Motor neuron (in vitro differentiated cells): Measurements from ENCODE around the gene FOLR2. TPM values are rescaled to one million over a fixed set of nuclear protein-coding genes. Genes with fewer than 3 reads are reported as not detected.

Experiments
- ATAC-seq, 8 experiments: fragments of 200-7000 bp; cut with Tn5 transposase; replicated peaks in 6 of 8; 2 replicates each; pipeline ENCODE4 v1.8.0; 2021; ENCODE audit warnings: mild to moderate bottlenecking in 8 of 8, moderate library complexity in 8 of 8
- H3K27ac ChIP-seq, 2 donors: fragments of 250-450 bp; sonication (Bioruptor Pico); 2 replicates each; pipeline ENCODE4 v1.9.0; 2021; ENCODE audit warnings: antibody characterized with exemption in 2 of 2, mild to moderate bottlenecking in 2 of 2, moderate library complexity in 1 of 2
- H3K4me1 ChIP-seq, 2 donors: fragments of 250-450 bp; sonication (Bioruptor Pico); replicated peaks in 1 of 2; 2 replicates each; pipeline ENCODE4 v1.6.1; 2021; ENCODE audit warnings: antibody characterized with exemption in 2 of 2, mild to moderate bottlenecking in 2 of 2, moderate library complexity in 1 of 2
- H3K4me3 ChIP-seq, 5 donors: fragments of 250-450 bp; sonication (Bioruptor Pico); 2 replicates each; pipeline ENCODE4 v1.9.0; 2021; ENCODE audit warnings: antibody characterized with exemption in 5 of 5, mild to moderate bottlenecking in 5 of 5, moderate library complexity in 4 of 5
- WGBS, 10 experiments: fragments of 450-650 bp; shearing (Covaris generic); methylation state at CpG; one replicate each; pipeline ENCODE4 v1.0.0; 2022; 5-methylcytosine and 5-hydroxymethylcytosine counted together
- in situ Hi-C, 9 experiments: fragments of 400-800 bp; cut with MboI; loops; one replicate each; pipeline ENCODE4 v1.15.0; 2021; ENCODE audit warnings: low sequenced_read_pairs in 9 of 9, low pct_unique_long_range_greater_than_20kb in 2 of 9; ENCODE audit not compliant: unreplicated experiment in 9 of 9
- total RNA-seq, 8 experiments: library from RNA; unstranded; fragments of 300-600 nt; gene quantifications; 2 replicates each; pipeline versions ENCODE4 v1.2.3 to v1.2.4, GENCODE V29; 2022

Gene FOLR2
- total RNA-seq, 8 experiments from 2014 or later: 0.24 TPM; not detected in 7

GRCh38 chr11:72241291-72241781 lies 24.7 kb downstream of the FOLR2 start:
- in situ Hi-C loops: loop anchor here in 1 of 9 experiments (25.0 kb wide), 1 partner anchor 171 kb away; no protein-coding TSS in a partner anchor
- no CpG with 5 or more reads among the region's 20 CpGs for WGBS, 10 experiments
- no peak overlapping the region for H3K4me3 ChIP-seq

DNA sequence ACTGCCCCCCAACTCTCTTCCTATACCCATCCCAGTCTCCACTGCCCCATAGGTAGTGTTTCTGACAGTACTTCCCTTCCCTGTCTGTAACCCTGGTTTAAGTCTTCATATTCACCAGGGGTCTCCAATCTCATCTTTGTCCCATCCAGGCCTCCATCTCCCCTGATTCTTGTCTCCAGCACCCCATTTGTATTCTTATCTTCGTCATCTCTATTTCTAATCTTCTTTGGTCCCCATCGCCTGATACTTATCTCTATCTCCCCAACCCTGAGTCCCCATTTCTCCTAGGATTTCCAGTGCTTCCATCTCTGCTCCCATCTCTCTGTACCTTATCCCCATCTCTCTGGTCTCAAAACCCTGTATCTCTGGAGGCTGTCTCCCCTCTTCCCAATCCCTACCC lies 25.5 kb downstream of the FOLR2 start:
- in situ Hi-C loops: loop anchor here in 1 of 9 experiments (25.0 kb wide), 1 partner anchor 170 kb away; no protein-coding TSS in a partner anchor
- WGBS, 10 experiments: 82 to 100% (median 96%) methylated on average over 1 to 2 of the region's 2 CpGs; no CpG with 5 or more reads in 3 of the 10 experiments
- Histone ChIP-seq H3K27ac (no peak overlapping the region), H3K4me3 (no peak overlapping the region), H3K4me1 (peaks cover 18 to 20% of the 10 kb centered on the region in 2 donors)
- no peak for ATAC-seq

More at GRCh38 chr11:72241291-72241781, 24.7 kb downstream of the FOLR2 start:
- Histone ChIP-seq H3K4me1 (peaks cover 18 to 20% of the 10 kb centered on the region in 2 donors), H3K27ac (no peak overlapping the region)
- ATAC-seq: no peak

DNA sequence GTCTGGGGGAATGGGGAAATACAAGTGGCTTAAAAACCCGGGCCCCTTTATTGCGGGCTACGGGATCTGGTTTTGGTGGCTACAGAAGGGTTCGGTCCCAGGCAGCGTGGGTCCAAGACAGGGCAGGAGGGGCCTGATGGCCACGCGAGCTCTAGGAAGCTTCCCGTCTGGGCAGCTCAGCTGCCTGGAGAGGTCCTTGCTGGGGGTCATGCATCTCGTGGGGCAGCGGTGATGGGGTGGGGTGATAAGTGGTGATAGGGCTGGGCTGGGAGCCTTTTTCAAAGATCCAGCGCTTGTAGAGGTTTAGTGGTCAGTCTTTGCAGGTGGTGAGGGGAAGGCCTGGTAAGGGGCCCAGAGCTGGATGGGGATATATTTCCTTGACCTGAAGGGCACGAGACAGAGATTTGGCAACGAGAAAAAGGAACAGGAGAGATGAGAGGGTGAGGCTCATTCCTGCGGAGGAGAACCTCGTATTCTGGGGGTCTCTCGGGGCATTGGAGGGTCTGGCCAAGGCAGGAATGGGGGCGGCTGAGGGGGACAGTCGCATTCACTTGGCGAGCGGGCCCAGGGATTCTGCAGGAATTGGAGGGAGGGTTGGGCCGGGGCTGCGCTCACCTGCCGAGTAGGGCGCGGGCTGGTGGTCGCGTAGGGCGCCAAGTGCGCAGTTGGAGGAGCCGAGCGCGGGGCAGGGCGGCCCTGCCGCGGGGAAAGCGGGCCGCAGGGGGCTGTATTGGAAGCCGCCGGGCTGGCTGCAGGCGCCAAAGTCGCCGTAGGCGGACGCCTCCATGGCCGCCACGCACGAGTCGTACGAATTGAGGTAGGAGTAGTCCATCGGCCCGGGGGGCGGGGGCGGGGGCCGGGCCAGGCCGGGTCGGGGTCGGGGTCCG lies 26.8 kb downstream of the FOLR2 start:
- no peak for ATAC-seq
- 80 to 100% methylated on average over 1 to 3 of the region's 58 CpGs; no CpG with 5 or more reads in 8 of the 10 experiments for WGBS, 10 experiments
- H3K4me1 ChIP-seq: peaks cover 13 to 15% of the 10 kb centered on the region in 2 donors
- no peak overlapping the region for H3K27ac ChIP-seq
- in situ Hi-C loops: loop anchor here in 1 of 9 experiments (25.0 kb wide), 1 partner anchor 169 kb away; no protein-coding TSS in a partner anchor
- peak overlapping the region in 2 of 5 donors; percentile 21 to 24 for H3K4me3 ChIP-seq

- Histone ChIP-seq H3K27ac (no peak within 1 kb of the TSS), H3K4me3 (peak within 1 kb of the TSS in 4 of 5 donors; percentile 2 to 24 (median 16)), H3K4me1 (peaks cover 7 to 9% of the 10 kb centered on the region in 2 donors)
- ATAC-seq: peak in 5 of 8 experiments; percentile 1 to 41 (median 37)
- in situ Hi-C loops: loop anchor here in 1 of 9 experiments (25.0 kb wide), 1 partner anchor 168 kb away; no protein-coding TSS in a partner anchor
- no CpG with 5 or more reads among the region's 37 CpGs for WGBS, 10 experiments
Observed at GRCh38 chr11:72244060-72244360, 27.4 kb downstream of the FOLR2 start, which contains the start of gene PHOX2A. Gene PHOX2A, minus strand, starts transcription at chr11:72244176. Its CDS starts 172 bp downstream, at chr11:72244004.

DNA sequence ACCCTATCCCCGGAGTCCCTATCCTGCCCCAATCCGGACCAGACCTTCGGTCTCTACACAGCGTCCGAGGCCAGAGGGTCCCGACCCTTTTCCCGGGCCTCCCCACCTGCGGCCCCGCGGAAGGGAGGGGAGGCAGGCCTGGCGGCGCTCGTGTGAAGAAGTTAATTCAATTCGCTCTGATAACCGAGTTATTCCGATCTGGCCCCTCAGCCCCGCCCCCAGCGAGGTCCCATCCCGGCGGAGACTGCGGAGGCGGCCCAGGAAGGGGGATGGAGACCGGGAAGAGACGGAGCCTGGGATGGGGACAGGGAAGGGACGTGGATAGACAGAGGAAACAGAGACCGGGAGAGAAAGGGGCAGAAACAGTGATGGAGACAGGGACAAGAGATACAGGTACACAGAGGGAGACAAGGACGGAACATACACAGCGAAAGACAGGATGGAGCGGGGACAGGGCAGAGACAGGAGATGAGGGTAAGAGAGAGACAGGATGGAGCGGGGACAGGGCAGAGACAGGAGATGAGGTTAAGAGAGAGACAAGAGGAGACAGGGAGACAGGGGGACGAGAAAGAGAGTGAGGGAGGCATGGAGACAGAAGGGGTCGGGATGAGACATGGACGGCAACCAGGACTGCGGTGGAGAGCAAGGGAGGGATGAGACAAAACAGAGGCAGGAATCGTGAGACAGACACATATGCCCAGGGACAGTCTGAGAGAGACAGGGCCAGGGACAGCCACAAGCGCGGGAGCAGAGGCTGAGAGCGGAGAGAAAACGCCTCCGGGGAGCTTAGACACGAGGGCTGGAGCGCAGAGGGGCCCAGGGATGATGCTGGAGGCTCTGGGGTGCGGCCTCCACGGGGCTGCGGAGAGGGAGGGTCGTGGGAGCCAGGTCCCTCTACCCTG lies 28.0 kb downstream of the FOLR2 start:
- ATAC-seq: peak in 6 of 8 experiments; percentile 4 to 42 (median 34)
- 6 to 31% (median 19%) methylated on average over 1 to 13 of the region's 46 CpGs for WGBS, 10 experiments
- in situ Hi-C loops: loop anchor here in 1 of 9 experiments (25.0 kb wide), 1 partner anchor 168 kb away; no protein-coding TSS in a partner anchor
- Histone ChIP-seq H3K27ac (no peak overlapping the region), H3K4me3 (peak overlapping the region in 4 of 5 donors; percentile 2 to 24 (median 16)), H3K4me1 (peaks cover 3 to 4% of the 10 kb centered on the region in 2 donors)

- no peak overlapping the region for H3K4me3 ChIP-seq
- in situ Hi-C loops: loop anchor here in 1 of 9 experiments (25.0 kb wide), 1 partner anchor 167 kb away; no protein-coding TSS in a partner anchor
Observed at GRCh38 chr11:72245263-72245816, 28.7 kb downstream of the FOLR2 start.

DNA sequence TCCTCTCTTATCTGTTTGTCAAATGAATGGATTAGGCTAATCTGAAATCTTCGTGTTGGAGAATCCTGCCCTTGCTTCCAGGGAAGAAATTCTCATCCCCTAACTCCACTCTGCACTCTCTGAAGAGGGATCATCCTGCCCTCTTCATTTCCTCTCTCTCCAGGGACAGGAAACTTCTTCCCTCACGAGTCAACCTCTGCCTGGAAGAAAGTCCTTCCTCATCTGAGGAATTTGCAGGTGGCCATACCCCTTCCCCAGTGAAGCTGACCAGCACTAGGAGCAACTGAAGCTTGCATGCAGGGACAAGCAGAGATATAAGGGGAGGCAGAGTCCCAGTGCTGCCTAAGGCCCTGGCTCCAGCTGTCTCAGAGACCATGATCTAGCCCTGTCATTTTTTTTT lies 31.0 kb downstream of the FOLR2 start:
- in situ Hi-C loops: loop anchor here in 1 of 9 experiments (25.0 kb wide), 1 partner anchor 165 kb away; no protein-coding TSS in a partner anchor
- H3K4me1 ChIP-seq: peaks cover 0 to 3% of the 10 kb centered on the region in 2 donors

More at GRCh38 chr11:72245263-72245816, 28.7 kb downstream of the FOLR2 start:
- no peak overlapping the region for H3K27ac ChIP-seq
- ATAC-seq: no peak
- 17 to 33% (median 20%) methylated on average over 1 to 10 of the region's 19 CpGs; no CpG with 5 or more reads in 5 of the 10 experiments for WGBS, 10 experiments
- H3K4me1 ChIP-seq: peaks cover 0 to 3% of the 10 kb centered on the region in 2 donors

GRCh38 chr11:72249961-72250360 lies 33.4 kb downstream of the FOLR2 start:
- in situ Hi-C loops: loop anchor here in 1 of 9 experiments (25.0 kb wide), 1 partner anchor 162 kb away; no protein-coding TSS in a partner anchor
- 33 to 100% (median 66%) methylated on average over 1 to 4 of the region's 5 CpGs; no CpG with 5 or more reads in 5 of the 10 experiments for WGBS, 10 experiments
- Histone ChIP-seq H3K4me1 (no peaks in the 10 kb centered on the region), H3K27ac (no peak overlapping the region), H3K4me3 (no peak overlapping the region)
- no peak for ATAC-seq

More for the DNA sequence above, 31.0 kb downstream of the FOLR2 start:
- no peak overlapping the region for H3K4me3 ChIP-seq
- ATAC-seq: no peak
- H3K27ac ChIP-seq: no peak overlapping the region
- WGBS, 10 experiments: 11 to 69% (median 41%) methylated on average over 1 to 2 of the region's 2 CpGs; no CpG with 5 or more reads in 4 of the 10 experiments

GRCh38 chr11:72250661-72251464 lies 34.3 kb downstream of the FOLR2 start:
- Histone ChIP-seq H3K27ac (no peak overlapping the region), H3K4me3 (no peak overlapping the region), H3K4me1 (no peaks in the 10 kb centered on the region)
- in situ Hi-C loops: no loop called here
- 57 to 90% (median 85%) methylated on average over 1 to 8 of the region's 24 CpGs; no CpG with 5 or more reads in 3 of the 10 experiments for WGBS, 10 experiments
- no peak for ATAC-seq

GRCh38 chr11:72251614-72252013 lies 35.0 kb downstream of the FOLR2 start:
- Histone ChIP-seq H3K4me1 (no peaks in the 10 kb centered on the region), H3K27ac (no peak overlapping the region), H3K4me3 (no peak overlapping the region)
- 0 to 100% (median 81%) methylated on average over 1 to 3 of the region's 5 CpGs; no CpG with 5 or more reads in 2 of the 10 experiments for WGBS, 10 experiments
- ATAC-seq: no peak
- in situ Hi-C loops: no loop called here

DNA sequence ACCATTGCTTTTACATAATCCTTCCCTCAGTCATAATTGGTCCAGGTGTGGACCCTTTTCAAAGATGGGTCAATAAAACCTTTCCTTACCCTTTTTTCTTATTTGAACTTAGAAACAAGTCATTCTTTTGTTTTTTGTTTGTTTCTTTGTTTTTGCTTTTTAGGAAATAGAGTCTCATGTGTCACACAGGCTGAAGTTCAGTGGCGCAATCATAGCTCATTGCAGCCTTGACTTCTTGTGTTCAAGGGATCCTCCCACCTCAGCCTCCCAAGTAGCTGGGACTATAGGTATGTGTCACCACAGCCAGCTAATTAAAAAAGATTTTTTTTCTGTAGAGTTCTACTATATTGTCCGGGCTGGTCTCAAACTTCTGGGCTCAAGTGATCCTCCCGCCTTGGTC lies 36.8 kb downstream of the FOLR2 start:
- H3K4me1 ChIP-seq: no peaks in the 10 kb centered on the region
- no peak for ATAC-seq
- H3K27ac ChIP-seq: no peak overlapping the region
- in situ Hi-C loops: no loop called here
- no peak overlapping the region for H3K4me3 ChIP-seq
- WGBS, 10 experiments: 73 to 100% (median 80%) methylated on average over 1 to 3 of the region's 3 CpGs; no CpG with 5 or more reads in 3 of the 10 experiments
